ENCODE results near the gene SLC12A6. TPM values are rescaled to one million over a fixed set of nuclear protein-coding genes. Genes with fewer than 3 reads are reported as not detected.
A peak's percentile ranks its signal among the peaks of the same experiment; 100 is the strongest.

Gene SLC12A6
- total RNA-seq, 4 donors from 2014 or later: 9.2 to 52.6 (median 26.9) TPM

DNA sequence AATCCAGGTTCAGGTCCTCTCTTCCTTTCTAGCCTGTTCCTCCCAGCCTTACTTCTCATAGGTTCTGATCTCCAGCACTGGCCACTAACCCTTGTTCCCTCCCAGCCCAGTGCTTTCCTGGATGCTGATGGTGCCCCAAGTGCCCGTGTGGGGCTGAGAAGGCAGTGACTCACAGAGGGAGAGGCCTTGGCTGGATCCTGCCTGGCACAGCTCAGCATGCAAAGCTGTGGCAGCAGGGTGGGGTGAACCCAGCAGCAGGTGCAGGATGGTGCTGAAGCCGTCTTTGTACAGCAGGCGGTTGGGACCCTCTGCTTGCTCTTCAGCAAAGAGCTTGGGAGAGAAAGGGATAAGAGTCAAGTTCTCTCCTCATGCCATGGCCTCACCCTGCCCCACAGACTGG lies 21.8 kb upstream of the SLC12A6 start:
- Histone ChIP-seq H3K4me3 (no peak overlapping the region), H3K4me1 (peaks cover 0 to 51% (median 20%) of the 10 kb centered on the region in 4 donors), H3K9me3 (no peaks in the 10 kb centered on the region), H3K27me3 (no peaks in the 10 kb centered on the region), H3K27ac (peak overlapping the region in 3 of 4 donors; percentile 54 to 98 (median 54)), H3K36me3 (peaks cover 0 to 33% (median 7%) of the 10 kb centered on the region in 4 donors)
- intact Hi-C loops (cut with DNase I; ENCODE audit: low total_unique reads): no loop called here
- WGBS, 2 donors (ENCODE audit: low coverage in 1 of 2): 71% methylated on average over 3 of the region's 3 CpGs; no CpG with 5 or more reads in 1 of the 2 donors
- in situ Hi-C loops (cut with MboI; ENCODE audit: low pct_ligation_motif_present in 1 of 4, low pct_unique_long_range_greater_than_20kb in 1 of 4, low sequenced_read_pairs in 3 of 4): loop anchor here in 3 of 4 donors (25.0 kb wide), 3 partner anchors 122 to 272 kb away; partner anchors contain the start of genes EMC4 (in 1 of the 3), EMC7 (in 1 of the 3) and PGBD4 (in 1 of the 3)
- TF ChIP-seq POLR2AphosphoS5 (IDR thresholded peaks at IDR 0.05): peak in 1 of 3 donors; percentile 12
- TF ChIP-seq, protein P1, sequence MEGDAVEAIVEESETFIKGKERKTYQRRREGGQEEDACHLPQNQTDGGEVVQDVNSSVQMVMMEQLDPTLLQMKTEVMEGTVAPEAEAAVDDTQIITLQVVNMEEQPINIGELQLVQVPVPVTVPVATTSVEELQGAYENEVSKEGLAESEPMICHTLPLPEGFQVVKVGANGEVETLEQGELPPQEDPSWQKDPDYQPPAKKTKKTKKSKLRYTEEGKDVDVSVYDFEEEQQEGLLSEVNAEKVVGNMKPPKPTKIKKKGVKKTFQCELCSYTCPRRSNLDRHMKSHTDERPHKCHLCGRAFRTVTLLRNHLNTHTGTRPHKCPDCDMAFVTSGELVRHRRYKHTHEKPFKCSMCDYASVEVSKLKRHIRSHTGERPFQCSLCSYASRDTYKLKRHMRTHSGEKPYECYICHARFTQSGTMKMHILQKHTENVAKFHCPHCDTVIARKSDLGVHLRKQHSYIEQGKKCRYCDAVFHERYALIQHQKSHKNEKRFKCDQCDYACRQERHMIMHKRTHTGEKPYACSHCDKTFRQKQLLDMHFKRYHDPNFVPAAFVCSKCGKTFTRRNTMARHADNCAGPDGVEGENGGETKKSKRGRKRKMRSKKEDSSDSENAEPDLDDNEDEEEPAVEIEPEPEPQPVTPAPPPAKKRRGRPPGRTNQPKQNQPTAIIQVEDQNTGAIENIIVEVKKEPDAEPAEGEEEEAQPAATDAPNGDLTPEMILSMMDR (IDR thresholded peaks at IDR 0.05): no peak
- peak; percentile 58 for DNase-seq

DNA sequence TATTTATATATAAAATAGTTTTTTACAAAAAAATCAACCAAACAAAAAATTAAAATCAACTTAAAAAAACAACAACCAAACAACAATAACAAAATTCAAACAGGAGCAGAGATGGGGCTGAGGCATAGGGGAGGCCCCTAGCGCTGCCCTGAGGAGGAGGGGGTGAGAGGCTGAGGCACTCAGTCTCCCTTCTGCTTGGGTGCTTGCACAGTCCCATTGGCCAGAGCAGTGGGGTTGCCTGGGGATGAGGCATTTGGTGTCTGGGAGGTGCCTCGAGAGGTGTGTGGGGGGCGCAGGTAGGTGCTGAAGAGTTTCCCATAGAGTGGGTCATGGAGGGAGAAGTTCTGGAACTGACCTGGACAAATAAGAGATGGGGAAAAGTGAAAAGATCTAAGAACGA lies 21.4 kb upstream of the SLC12A6 start:
- Histone ChIP-seq H3K27ac (peak overlapping the region in 1 of 4 donors; percentile 98), H3K27me3 (no peaks in the 10 kb centered on the region), H3K4me1 (peaks cover 0 to 46% (median 18%) of the 10 kb centered on the region in 4 donors), H3K9me3 (no peaks in the 10 kb centered on the region), H3K4me3 (no peak overlapping the region), H3K36me3 (peaks cover 0 to 33% (median 7%) of the 10 kb centered on the region in 4 donors)
- intact Hi-C loops (cut with DNase I; ENCODE audit: low total_unique reads): no loop called here
- no peak for TF ChIP-seq POLR2AphosphoS5 (IDR thresholded peaks at IDR 0.05)
- TF ChIP-seq, protein P1 (IDR thresholded peaks at IDR 0.05): no peak
- no peak for DNase-seq
- in situ Hi-C loops (cut with MboI; ENCODE audit: low pct_ligation_motif_present in 1 of 4, low pct_unique_long_range_greater_than_20kb in 1 of 4, low sequenced_read_pairs in 3 of 4): loop anchor here in 3 of 4 donors (25.0 kb wide), 3 partner anchors 122 to 272 kb away; partner anchors contain the start of genes EMC4 (in 1 of the 3), EMC7 (in 1 of the 3) and PGBD4 (in 1 of the 3)
- 97% methylated on average over 4 of the region's 4 CpGs for WGBS, 2 donors (ENCODE audit: low coverage in 1 of 2)

DNA sequence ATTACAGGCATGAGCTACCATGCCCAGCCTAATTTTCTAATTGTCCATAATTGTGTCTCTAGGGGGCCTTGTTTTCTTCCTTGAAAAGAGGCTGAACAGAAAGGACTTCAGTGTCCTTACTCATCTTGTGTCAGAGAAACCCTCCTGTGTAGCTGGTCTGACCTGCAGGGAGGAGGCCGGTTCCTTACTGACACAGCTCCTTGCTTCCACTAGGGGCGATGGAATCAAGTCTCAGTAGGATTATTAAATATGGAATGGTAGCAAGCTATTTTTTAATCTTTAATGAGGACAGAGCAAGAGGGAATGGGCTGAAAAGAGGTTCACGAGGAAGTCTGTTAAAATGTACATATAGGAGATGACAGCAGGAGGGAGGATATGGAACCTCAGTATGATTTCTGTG lies 20.8 kb upstream of the SLC12A6 start:
- H3K4me1 ChIP-seq: peaks cover 0 to 40% (median 15%) of the 10 kb centered on the region in 4 donors
- H3K27me3 ChIP-seq: no peaks in the 10 kb centered on the region
- 70 to 86% methylated on average over 2 to 3 of the region's 3 CpGs for whole genome bisulfite sequencing, 2 donors (ENCODE audit: low coverage in 1 of 2)
- DNase-seq: no peak
- intact Hi-C loops (cut with DNase I; ENCODE audit: low total_unique reads) (no loop called here), in situ Hi-C loops (cut with MboI; ENCODE audit: low pct_ligation_motif_present in 1 of 4, low pct_unique_long_range_greater_than_20kb in 1 of 4, low sequenced_read_pairs in 3 of 4) (loop anchor here in 3 of 4 donors (25.0 kb wide), 3 partner anchors 121 to 271 kb away; partner anchors contain the start of genes EMC4 (in 1 of the 3), EMC7 (in 1 of the 3) and PGBD4 (in 1 of the 3))
- no peak overlapping the region for H3K27ac ChIP-seq
- no peak overlapping the region for H3K4me3 ChIP-seq
- TF ChIP-seq EP300 (IDR thresholded peaks at IDR 0.05; ENCODE audit: low read depth) (no peak), POLR2A (IDR thresholded peaks at IDR 0.05) (no peak), POLR2AphosphoS5 (IDR thresholded peaks at IDR 0.05) (no peak)
- TF ChIP-seq, protein P1 (IDR thresholded peaks at IDR 0.05): no peak
- H3K36me3 ChIP-seq: peaks cover 0 to 33% (median 7%) of the 10 kb centered on the region in 4 donors
- H3K9me3 ChIP-seq: no peaks in the 10 kb centered on the region

DNA sequence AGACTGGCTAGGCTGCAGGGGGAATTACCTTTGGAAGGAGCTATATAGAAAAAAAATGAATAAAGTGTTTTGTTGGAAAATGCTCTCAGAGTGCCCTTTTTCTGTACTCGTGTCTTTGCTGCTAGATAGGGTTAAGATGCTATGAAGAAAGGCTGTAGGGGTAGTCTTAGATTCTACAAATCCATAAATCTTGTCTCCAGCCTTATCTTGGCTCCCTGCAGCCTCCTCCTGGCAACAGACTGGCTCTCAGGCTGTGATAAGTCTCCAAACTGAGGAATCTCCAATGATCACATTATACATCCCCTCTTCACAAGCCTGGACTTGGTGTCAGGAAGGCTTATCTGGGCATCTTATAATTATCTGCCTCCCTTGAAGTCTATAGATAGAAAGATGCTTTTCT lies 20.1 kb upstream of the SLC12A6 start:
- DNase-seq: no peak
- in situ Hi-C loops (cut with MboI; ENCODE audit: low pct_ligation_motif_present in 1 of 4, low pct_unique_long_range_greater_than_20kb in 1 of 4, low sequenced_read_pairs in 3 of 4) (loop anchor here in 3 of 4 donors (25.0 kb wide), 3 partner anchors 120 to 270 kb away; partner anchors contain the start of genes EMC4 (in 1 of the 3), EMC7 (in 1 of the 3) and PGBD4 (in 1 of the 3)), intact Hi-C loops (cut with DNase I; ENCODE audit: low total_unique reads) (no loop called here)
- Histone ChIP-seq H3K9me3 (no peaks in the 10 kb centered on the region), H3K27me3 (no peaks in the 10 kb centered on the region), H3K27ac (no peak overlapping the region), H3K4me1 (peaks cover 0 to 33% (median 8%) of the 10 kb centered on the region in 4 donors), H3K36me3 (peaks cover 0 to 33% (median 7%) of the 10 kb centered on the region in 4 donors), H3K4me3 (no peak overlapping the region)
- 83 to 86% methylated on average over 1 of the region's 1 CpG for WGBS, 2 donors (ENCODE audit: low coverage in 1 of 2)
- TF ChIP-seq EP300 (IDR thresholded peaks at IDR 0.05; ENCODE audit: low read depth): no peak
- TF ChIP-seq, protein P1 (IDR thresholded peaks at IDR 0.05): no peak
- no peak for TF ChIP-seq POLR2AphosphoS5 (IDR thresholded peaks at IDR 0.05)
- no peak for TF ChIP-seq POLR2A (IDR thresholded peaks at IDR 0.05)

All from transverse colon (tissue), 4 donors.